Measurements from ENCODE around the gene NHLH2.

The NHLH2 gene

GRCh38 chr1:115839029-115839678 lies 1.8 kb downstream of the NHLH2 start:
- no peak overlapping the region for H3K4me3 ChIP-seq (replicated peaks in 1 of 2; ENCODE audit: low read depth in 2 of 2, low read length in 2 of 2)
- peak in 1 of 2 donors; percentile 10 for DNase-seq (ENCODE audit: low read depth in 2 of 2)

GRCh38 chr1:115838431-115839028 lies 2.4 kb downstream of the NHLH2 start:
- no peak for DNase-seq (ENCODE audit: low read depth in 2 of 2)
- TF ChIP-seq, protein P1, sequence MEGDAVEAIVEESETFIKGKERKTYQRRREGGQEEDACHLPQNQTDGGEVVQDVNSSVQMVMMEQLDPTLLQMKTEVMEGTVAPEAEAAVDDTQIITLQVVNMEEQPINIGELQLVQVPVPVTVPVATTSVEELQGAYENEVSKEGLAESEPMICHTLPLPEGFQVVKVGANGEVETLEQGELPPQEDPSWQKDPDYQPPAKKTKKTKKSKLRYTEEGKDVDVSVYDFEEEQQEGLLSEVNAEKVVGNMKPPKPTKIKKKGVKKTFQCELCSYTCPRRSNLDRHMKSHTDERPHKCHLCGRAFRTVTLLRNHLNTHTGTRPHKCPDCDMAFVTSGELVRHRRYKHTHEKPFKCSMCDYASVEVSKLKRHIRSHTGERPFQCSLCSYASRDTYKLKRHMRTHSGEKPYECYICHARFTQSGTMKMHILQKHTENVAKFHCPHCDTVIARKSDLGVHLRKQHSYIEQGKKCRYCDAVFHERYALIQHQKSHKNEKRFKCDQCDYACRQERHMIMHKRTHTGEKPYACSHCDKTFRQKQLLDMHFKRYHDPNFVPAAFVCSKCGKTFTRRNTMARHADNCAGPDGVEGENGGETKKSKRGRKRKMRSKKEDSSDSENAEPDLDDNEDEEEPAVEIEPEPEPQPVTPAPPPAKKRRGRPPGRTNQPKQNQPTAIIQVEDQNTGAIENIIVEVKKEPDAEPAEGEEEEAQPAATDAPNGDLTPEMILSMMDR (IDR thresholded peaks at IDR 0.05; ENCODE audit: low read depth, low read length) = no peak
- no peak overlapping the region for H3K4me3 ChIP-seq (replicated peaks in 1 of 2; ENCODE audit: low read depth in 2 of 2, low read length in 2 of 2)

More at GRCh38 chr1:115839029-115839678, 1.8 kb downstream of the NHLH2 start:
- TF ChIP-seq, protein P1 (IDR thresholded peaks at IDR 0.05; ENCODE audit: low read depth, low read length) = no peak

GRCh38 chr1:115837740-115838421 lies 3.0 kb downstream of the NHLH2 start:
- TF ChIP-seq, protein P1 (IDR thresholded peaks at IDR 0.05; ENCODE audit: low read depth, low read length) = no peak
- no peak overlapping the region for H3K4me3 ChIP-seq (replicated peaks in 1 of 2; ENCODE audit: low read depth in 2 of 2, low read length in 2 of 2)
- no peak for DNase-seq (ENCODE audit: low read depth in 2 of 2)

GRCh38 chr1:115837341-115837739 lies 3.6 kb downstream of the NHLH2 start:
- TF ChIP-seq, protein P1 (IDR thresholded peaks at IDR 0.05; ENCODE audit: low read depth, low read length) = no peak
- no peak for DNase-seq (ENCODE audit: low read depth in 2 of 2)
- H3K4me3 ChIP-seq (replicated peaks in 1 of 2; ENCODE audit: low read depth in 2 of 2, low read length in 2 of 2) = no peak overlapping the region

GRCh38 chr1:115833856-115834255 lies 7.1 kb downstream of the NHLH2 start:
- TF ChIP-seq, protein P1 (IDR thresholded peaks at IDR 0.05; ENCODE audit: low read depth, low read length) = no peak
- no peak for DNase-seq (ENCODE audit: low read depth in 2 of 2)
- H3K4me3 ChIP-seq (replicated peaks in 1 of 2; ENCODE audit: low read depth in 2 of 2, low read length in 2 of 2) = no peak overlapping the region

DNA sequence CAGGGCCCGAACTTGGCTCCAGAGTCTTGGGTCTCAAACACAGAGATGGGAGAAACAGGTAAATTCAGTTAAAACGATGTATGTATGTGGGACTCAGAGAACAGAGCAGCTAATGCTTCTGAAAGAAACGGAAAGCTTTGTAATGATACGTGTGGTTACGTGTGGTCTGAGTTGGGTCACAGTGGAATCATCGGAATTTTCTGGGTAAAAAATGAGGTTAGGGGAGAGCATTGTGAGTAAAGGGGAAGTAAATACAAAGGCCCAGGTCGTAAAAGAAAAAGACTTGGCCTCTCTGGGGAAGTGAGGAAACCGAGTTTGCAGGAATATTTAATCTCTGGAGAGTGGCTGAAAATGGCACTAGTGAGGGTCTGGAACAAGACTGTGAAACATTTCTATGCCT lies 8.3 kb downstream of the NHLH2 start:
- TF ChIP-seq, protein P1 (IDR thresholded peaks at IDR 0.05; ENCODE audit: low read depth, low read length) = no peak
- no peak for DNase-seq (ENCODE audit: low read depth in 2 of 2)
- H3K4me3 ChIP-seq (replicated peaks in 1 of 2; ENCODE audit: low read depth in 2 of 2, low read length in 2 of 2) = no peak overlapping the region

Data from cardiac fibroblast (primary cell).